Nephron progenitor cell (in vitro differentiated cells): Measurements from ENCODE around the gene ELANE.
"Not testable (repeated sequence)": the region's sequence is repeated elsewhere in the genome, so short reads cannot be mapped to it uniquely, and the experiment has no call there.

ENCODE experiments used
- DNase-seq: peaks from one replicate; pipeline ENCODE4 v3.0.0; 2021
- H3K27ac Mint-ChIP-seq: 2 replicates; pipeline ENCODE4 v1.8.0; 2021; ENCODE audit warnings: mild to moderate bottlenecking, moderate library complexity, mixed read lengths
- H3K27me3 Mint-ChIP-seq: 2 replicates; pipeline ENCODE4 v1.8.0; 2021; ENCODE audit warnings: mild to moderate bottlenecking, low read depth, mixed read lengths; ENCODE audit not compliant: poor library complexity
- H3K36me3 Mint-ChIP-seq: 2 replicates; pipeline ENCODE4 v1.8.0; 2021; ENCODE audit warnings: low read depth, mixed read lengths
- H3K4me1 Mint-ChIP-seq: 2 replicates; pipeline ENCODE4 v1.8.0; 2021; ENCODE audit warnings: mixed read lengths
- H3K4me3 Mint-ChIP-seq: 2 replicates; pipeline ENCODE4 v1.8.0; 2021; ENCODE audit warnings: mild to moderate bottlenecking, moderate library complexity, mixed read lengths
- H3K9me3 Mint-ChIP-seq: 2 replicates; pipeline ENCODE4 v1.8.0; 2021; ENCODE audit warnings: mild to moderate bottlenecking, moderate library complexity, mixed read lengths
- CTCF ChIP-seq: fragments of 200-600 bp; sonication (generic); IDR thresholded peaks from 2 replicates; pipeline ENCODE4 v1.5.0; 2021; ENCODE audit warnings: antibody characterized with exemption

The ELANE gene

GRCh38 chr19:813219-814151 lies 38.6 kb upstream of the ELANE start:
- Mint-ChIP-seq H3K9me3 (no peaks in the 10 kb centered on the region), H3K4me3 (no peak overlapping the region), H3K36me3 (peaks cover 58% of the 10 kb centered on the region), H3K27me3 (no peaks in the 10 kb centered on the region), H3K27ac (no peak overlapping the region), H3K4me1 (peaks cover 5% of the 10 kb centered on the region)
- DNase-seq: no peak
- no peak for TF ChIP-seq CTCF

GRCh38 chr19:814152-815078 lies 37.7 kb upstream of the ELANE start:
- no peaks in the 10 kb centered on the region for H3K27me3 Mint-ChIP-seq
- no peak overlapping the region for H3K4me3 Mint-ChIP-seq
- no peak overlapping the region for H3K27ac Mint-ChIP-seq
- no peak for TF ChIP-seq CTCF
- peaks cover 6% of the 10 kb centered on the region for H3K4me1 Mint-ChIP-seq
- H3K36me3 Mint-ChIP-seq: peaks cover 56% of the 10 kb centered on the region
- no peaks in the 10 kb centered on the region for H3K9me3 Mint-ChIP-seq
- no peak for DNase-seq

- H3K27me3 Mint-ChIP-seq: peaks cover 3% of the 10 kb centered on the region
- peaks cover 48% of the 10 kb centered on the region for H3K36me3 Mint-ChIP-seq
- DNase-seq: no peak
- H3K27ac Mint-ChIP-seq: no peak overlapping the region
- no peak for TF ChIP-seq CTCF
- H3K4me3 Mint-ChIP-seq: no peak overlapping the region
- no peaks in the 10 kb centered on the region for H3K9me3 Mint-ChIP-seq
- peaks cover 13% of the 10 kb centered on the region for H3K4me1 Mint-ChIP-seq
Measured at GRCh38 chr19:815079-815774, 36.9 kb upstream of the ELANE start.

GRCh38 chr19:815775-816499 lies 36.2 kb upstream of the ELANE start:
- no peak for TF ChIP-seq CTCF
- Mint-ChIP-seq H3K4me1 (peaks cover 13% of the 10 kb centered on the region), H3K9me3 (no peaks in the 10 kb centered on the region), H3K27me3 (peaks cover 5% of the 10 kb centered on the region), H3K4me3 (no peak overlapping the region), H3K27ac (peak overlapping the region; percentile 46), H3K36me3 (peaks cover 43% of the 10 kb centered on the region)
- no peak for DNase-seq

GRCh38 chr19:816500-816857 lies 35.6 kb upstream of the ELANE start:
- Mint-ChIP-seq H3K27ac (no peak overlapping the region), H3K36me3 (peaks cover 39% of the 10 kb centered on the region), H3K9me3 (no peaks in the 10 kb centered on the region), H3K4me1 (peaks cover 13% of the 10 kb centered on the region), H3K27me3 (peaks cover 5% of the 10 kb centered on the region), H3K4me3 (no peak overlapping the region)
- TF ChIP-seq CTCF: no peak
- DNase-seq: no peak

- H3K36me3 Mint-ChIP-seq: peaks cover 24% of the 10 kb centered on the region
- DNase-seq, H3K9me3 Mint-ChIP-seq, H3K27ac Mint-ChIP-seq: not testable (repeated sequence)
- peaks cover 11% of the 10 kb centered on the region for H3K27me3 Mint-ChIP-seq
- peak overlapping the region; percentile 80 for H3K4me3 Mint-ChIP-seq
- H3K4me1 Mint-ChIP-seq: peaks cover 28% of the 10 kb centered on the region
Measured at GRCh38 chr19:820212-820611, 31.9 kb upstream of the ELANE start.
